Aorta (tissue), 5 donors: ENCODE results near the gene TSC22D1. TPM values are rescaled to one million over a fixed set of nuclear protein-coding genes. Genes with fewer than 3 reads are reported as not detected.

Experiments used
- ATAC-seq: fragments of 200-7000 bp; cut with Tn5 transposase; one replicate; pipeline ENCODE4 v1.9.1; 2022; ENCODE audit warnings: moderate library complexity; ENCODE audit not compliant: low FRiP score
- DNase-seq, 2 donors: peaks; one replicate each; pipeline ENCODE4 v3.0.0-alpha.2; 2020
- H3K27ac ChIP-seq, 2 donors: one replicate each; pipeline ENCODE4 v1.5.1; 2013; ENCODE audit warnings: low read length in 2 of 2, mild to moderate bottlenecking in 2 of 2, moderate library complexity in 2 of 2, control low read depth in 1 of 2, inconsistent platforms in 1 of 2, low read depth in 1 of 2
- H3K27me3 ChIP-seq, 2 donors: one replicate each; pipeline ENCODE4 v1.6.1; 2013; ENCODE audit warnings: control low read depth in 1 of 2, low read length in 1 of 2, mild to moderate bottlenecking in 1 of 2, moderate library complexity in 1 of 2; ENCODE audit not compliant: insufficient read depth in 2 of 2, control insufficient read depth in 1 of 2
- H3K36me3 ChIP-seq, 2 donors: one replicate each; pipeline ENCODE4 v1.6.1; 2013; ENCODE audit warnings: control low read depth in 1 of 2, low read length in 1 of 2, mild to moderate bottlenecking in 1 of 2; ENCODE audit not compliant: insufficient read depth in 2 of 2, control insufficient read depth in 1 of 2
- H3K4me1 ChIP-seq, 2 donors: one replicate each; pipeline ENCODE4 v1.6.1; 2013; ENCODE audit warnings: low read length in 2 of 2, control low read depth in 1 of 2, mild to moderate bottlenecking in 1 of 2, moderate library complexity in 1 of 2; ENCODE audit not compliant: insufficient read depth in 2 of 2, control insufficient read depth in 1 of 2
- H3K4me3 ChIP-seq, 2 donors: one replicate each; pipeline ENCODE4 v1.5.1; 2013; ENCODE audit warnings: low read length in 2 of 2, control low read depth in 1 of 2, mild to moderate bottlenecking in 1 of 2
- H3K9me3 ChIP-seq: one replicate; pipeline ENCODE4 v1.6.1; 2013; ENCODE audit warnings: mild to moderate bottlenecking, low read length; ENCODE audit not compliant: control insufficient read depth
- WGBS, 2 donors: extraction: QIAGEN DNeasy Blood & Tissue Kit; methylation state at CpG; one replicate each; pipeline ENCODE4 v1.1.7; 2013; 5-methylcytosine and 5-hydroxymethylcytosine counted together
- intact Hi-C, 2 donors: fragments of 100-400 bp; cut with DNase I; formaldehyde crosslinking; loops; one replicate each; pipeline versions ENCODE4 v1.14.2 to v1.15.0; 2022
- long read RNA-seq, 2 donors: library from polyadenylated mRNA; unstranded; transcript quantifications; one replicate each; pipeline ENCODE4 v2.0.0, GENCODE V29; 2020 to 2021
- polyA plus RNA-seq, 2 donors: library from polyadenylated mRNA; stranded (reverse); fragments of 200-250 nt; gene quantifications; one replicate each; pipeline ENCODE4 v1.2.3, GENCODE V29; 2013
- total RNA-seq, 2 donors: library from RNA; stranded (reverse); fragmentation: NEBNext Ultra II Directional; extraction: Animal tissue kit (Norgen Biotek cat#: 25700); gene quantifications; one replicate each; pipeline ENCODE4 v1.2.1, GENCODE V29; 2021
- donor health status: healthy with polysubstance abuse.
- donor health status: Bipolar disorder and iron deficiency.
- donor health status: DM: no; HTN: no; CAD: no.
- donor health status: DM: no; HTN: no; CAD: no.
- donor health status: DM: yes; HTN: yes; CAD: no.

Gene TSC22D1
- total RNA-seq: 100 to 1,000 TPM; 122 to 141 TPM
- polyA plus RNA-seq: 100 to 1,000 TPM in 1 of 2 donors, 10 to 100 TPM in 1; 71.6 to 239 TPM
- long read RNA-seq, donor 1, full-length matches to known transcripts: 509 of 534 reads
- long read RNA-seq, donor 1, partial matches to known transcripts: 0 of 534 reads
- long read RNA-seq, donor 1, other reads (novel, unspliced or antisense): 25 of 534 reads
- long read RNA-seq, donor 2, full-length matches to known transcripts: 116 of 145 reads
- long read RNA-seq, donor 2, partial matches to known transcripts: 6 of 145 reads
- long read RNA-seq, donor 2, other reads (novel, unspliced or antisense): 23 of 145 reads

DNA sequence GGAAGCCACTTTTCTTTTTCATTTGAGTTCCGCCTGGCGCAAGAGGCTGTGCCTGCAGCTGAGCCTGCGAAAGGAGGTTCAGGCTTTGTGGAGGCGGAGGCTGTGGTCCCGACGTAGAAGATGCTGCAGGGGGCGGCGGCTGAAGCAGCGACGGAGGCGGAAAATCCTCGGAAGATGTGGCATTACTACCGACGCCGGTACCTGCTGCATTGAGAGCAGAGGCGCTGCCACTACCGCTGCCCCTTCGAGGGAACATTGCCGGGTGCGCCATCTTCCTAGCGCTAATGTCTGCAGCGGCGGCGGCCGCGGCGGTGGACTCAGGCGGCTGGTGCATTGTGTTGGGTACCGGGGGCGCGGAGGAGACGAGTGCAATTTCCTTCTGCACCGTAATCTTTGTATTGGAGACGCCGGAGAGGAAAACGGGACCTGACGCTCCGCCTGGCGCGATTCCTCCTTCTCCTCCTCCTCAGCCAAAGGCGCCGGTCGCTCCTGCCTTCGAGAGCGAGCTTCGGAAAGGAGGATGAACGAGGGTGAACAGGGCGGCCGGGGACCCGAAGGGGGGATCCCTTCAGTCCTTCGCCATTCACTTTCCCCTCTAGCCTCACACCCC is at the start of gene TSC22D1:
TSS of gene TSC22D1 (minus strand) at position 590 of the 610 bp plus-strand sequence. CDS start at position 334, 256 bp downstream.
- DNase-seq: peak; percentile 62 to 83
- H3K4me3 ChIP-seq: peak within 1 kb of the TSS; percentile 95 to 97
- H3K9me3 ChIP-seq: no peaks in the 10 kb centered on the region
- H3K36me3 ChIP-seq: no peaks in the 10 kb centered on the region
- H3K27ac ChIP-seq: peak within 1 kb of the TSS; percentile 95 to 96
- H3K27me3 ChIP-seq: no peaks in the 10 kb centered on the region
- H3K4me1 ChIP-seq: peaks cover 3 to 6% of the 10 kb centered on the region in 2 donors
- ATAC-seq: peak; percentile 4
- 0 to 1% methylated on average over 48 to 51 of the region's 51 CpGs for WGBS, 2 donors
- intact Hi-C loops: loop anchor here (2.0 to 10.0 kb wide), 6 partner anchors 91 to 396 kb away; no protein-coding TSS in a partner anchor

DNA sequence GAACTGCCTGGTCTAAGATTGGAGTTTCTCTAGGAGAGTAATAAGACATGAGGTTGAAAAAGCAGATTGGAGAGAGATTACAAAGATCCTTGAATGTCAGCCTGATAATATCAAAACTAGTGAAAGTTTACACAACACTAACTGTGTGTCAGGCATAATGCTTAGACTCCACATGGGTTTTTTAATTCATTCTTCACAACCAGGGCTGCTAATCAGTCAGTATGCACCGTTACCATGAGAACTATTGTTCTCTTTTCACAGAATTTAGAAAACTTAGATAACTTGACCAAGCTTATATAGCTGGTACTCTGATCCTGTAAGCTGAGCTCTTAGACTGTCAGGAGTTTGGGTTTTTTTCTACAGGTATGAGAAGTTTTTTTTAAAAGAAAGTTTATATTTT is 46.6 kb upstream of the TSC22D1 start:
- WGBS, 2 donors: 55 to 73% methylated on average over 1 of the region's 1 CpG
- Histone ChIP-seq H3K27ac (no peak overlapping the region), H3K27me3 (no peaks in the 10 kb centered on the region), H3K4me1 (peaks cover 0 to 8% of the 10 kb centered on the region in 2 donors), H3K4me3 (no peak overlapping the region), H3K9me3 (no peaks in the 10 kb centered on the region), H3K36me3 (no peaks in the 10 kb centered on the region)
- ATAC-seq (no peak), DNase-seq (no peak)
- intact Hi-C loops: no loop called here

DNA sequence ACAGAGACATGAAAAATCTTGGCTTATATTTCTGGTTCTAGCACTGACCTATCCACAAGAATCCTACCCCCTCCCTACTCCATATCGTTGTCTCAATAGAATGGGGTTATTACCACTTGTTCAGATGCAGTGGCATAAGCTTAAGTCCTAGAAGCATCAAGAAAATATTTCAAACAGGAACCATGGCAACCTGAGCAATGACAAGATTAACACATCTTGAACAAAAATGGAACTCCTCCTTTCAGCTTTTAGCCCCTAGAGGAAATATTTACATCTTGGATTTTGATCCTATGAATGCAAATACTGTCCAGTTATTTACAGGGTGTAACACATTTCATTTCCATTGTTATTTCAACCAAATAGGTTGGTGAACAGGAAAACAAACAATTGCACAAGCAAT is 46.1 kb upstream of the TSC22D1 start:
- peaks cover 0 to 8% of the 10 kb centered on the region in 2 donors for H3K4me1 ChIP-seq
- no peak overlapping the region for H3K27ac ChIP-seq
- ATAC-seq (no peak), DNase-seq (no peak)
- H3K4me3 ChIP-seq: no peak overlapping the region
- intact Hi-C loops: no loop called here
- no peaks in the 10 kb centered on the region for H3K27me3 ChIP-seq
- no peaks in the 10 kb centered on the region for H3K9me3 ChIP-seq
- no peaks in the 10 kb centered on the region for H3K36me3 ChIP-seq
- 66 to 81% methylated on average over 1 of the region's 1 CpG for WGBS, 2 donors

DNA sequence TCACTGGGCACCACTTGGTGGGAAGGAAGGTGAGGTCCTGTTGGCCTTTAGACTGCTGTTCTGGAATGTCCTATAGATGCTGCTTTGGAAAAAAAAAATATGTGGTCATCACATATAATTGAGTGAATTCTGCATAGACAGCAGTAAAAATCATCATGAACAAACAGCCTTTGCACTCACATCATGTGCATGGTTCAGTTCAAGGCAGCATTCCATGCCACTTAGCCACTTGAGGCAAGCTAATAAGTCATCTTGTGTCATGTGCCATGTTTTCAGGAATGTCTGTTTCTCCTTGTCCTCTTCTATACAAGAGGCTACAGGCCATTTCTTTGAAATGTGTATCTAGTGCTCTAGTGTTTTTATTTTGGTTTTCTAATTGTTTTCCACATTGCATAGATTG is 43.9 kb upstream of the TSC22D1 start:
- peaks cover 0 to 8% of the 10 kb centered on the region in 2 donors for H3K4me1 ChIP-seq
- DNase-seq: no peak
- H3K27me3 ChIP-seq: no peaks in the 10 kb centered on the region
- no peaks in the 10 kb centered on the region for H3K9me3 ChIP-seq
- ATAC-seq: no peak
- H3K27ac ChIP-seq: no peak overlapping the region
- intact Hi-C loops: no loop called here
- no peaks in the 10 kb centered on the region for H3K36me3 ChIP-seq
- no peak overlapping the region for H3K4me3 ChIP-seq

DNA sequence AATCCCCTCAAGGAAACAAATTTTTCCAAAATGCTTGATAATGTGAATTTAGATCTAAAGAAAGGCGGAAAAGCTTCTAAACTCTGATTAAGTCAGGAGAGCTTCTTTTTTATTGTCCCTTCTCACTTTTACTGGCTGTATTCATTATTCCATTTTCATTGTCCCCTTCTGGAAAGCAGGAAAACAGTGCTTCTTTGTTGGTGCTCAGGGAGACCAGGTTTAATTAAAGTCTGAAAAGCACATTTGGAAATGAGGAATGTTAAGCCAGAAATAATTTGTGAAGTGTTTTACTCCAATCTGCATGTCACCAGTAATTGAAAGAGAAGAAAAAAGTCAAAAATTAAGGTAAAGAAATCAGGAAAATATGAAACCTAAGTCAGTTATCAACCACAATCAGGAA is 43.5 kb upstream of the TSC22D1 start:
- Histone ChIP-seq H3K9me3 (no peaks in the 10 kb centered on the region), H3K36me3 (no peaks in the 10 kb centered on the region), H3K27me3 (no peaks in the 10 kb centered on the region), H3K4me3 (no peak overlapping the region), H3K27ac (no peak overlapping the region), H3K4me1 (peaks cover 0 to 8% of the 10 kb centered on the region in 2 donors)
- WGBS, 2 donors: 96 to 100% methylated on average over 1 of the region's 1 CpG
- ATAC-seq: no peak
- intact Hi-C loops: no loop called here
- no peak for DNase-seq

DNA sequence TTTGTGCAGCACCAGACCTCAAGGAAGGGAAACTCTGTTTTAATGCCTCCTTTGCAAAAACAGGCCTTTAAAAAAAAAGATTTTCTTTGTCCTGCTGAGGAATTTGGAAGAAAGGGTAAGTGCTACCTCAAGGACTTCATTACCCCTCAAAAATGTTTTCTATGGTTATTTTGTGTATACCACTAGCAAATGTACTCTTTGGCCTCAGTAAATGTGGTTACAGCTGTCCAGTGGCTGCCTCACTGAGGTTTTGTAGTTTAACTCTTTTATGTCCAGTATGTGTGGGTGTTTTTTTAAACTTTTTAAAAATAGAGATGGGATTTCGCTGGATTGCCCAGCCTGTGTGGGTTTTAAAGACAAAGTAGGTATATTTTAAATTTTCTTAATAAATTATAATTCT is 42.2 kb upstream of the TSC22D1 start:
- intact Hi-C loops: no loop called here
- 83 to 87% methylated on average over 1 of the region's 1 CpG for WGBS, 2 donors
- peaks cover 0 to 8% of the 10 kb centered on the region in 2 donors for H3K4me1 ChIP-seq
- H3K27me3 ChIP-seq: no peaks in the 10 kb centered on the region
- no peak overlapping the region for H3K27ac ChIP-seq
- no peaks in the 10 kb centered on the region for H3K36me3 ChIP-seq
- no peak overlapping the region for H3K4me3 ChIP-seq
- ATAC-seq (no peak), DNase-seq (no peak)
- H3K9me3 ChIP-seq: no peaks in the 10 kb centered on the region

DNA sequence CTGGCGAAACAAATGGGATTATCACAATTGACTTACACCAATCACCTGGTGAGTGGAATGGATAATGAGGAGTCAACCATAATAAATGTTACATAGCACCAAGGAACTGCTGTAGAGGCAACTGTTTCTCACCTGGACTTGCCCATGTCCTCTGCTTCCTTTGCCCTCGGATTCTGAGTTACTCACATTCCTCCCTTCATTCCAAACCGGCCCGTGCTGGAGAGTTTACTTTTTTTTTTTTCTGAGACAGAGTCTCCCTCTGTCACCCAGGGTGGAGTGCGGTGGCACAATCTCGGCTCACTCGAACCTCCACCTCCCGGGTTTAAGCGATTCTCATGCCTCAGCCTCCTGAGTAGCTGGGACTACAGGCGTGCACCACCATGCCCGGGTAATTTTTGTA is 41.5 kb upstream of the TSC22D1 start:
- H3K4me3 ChIP-seq: no peak overlapping the region
- no peak for ATAC-seq
- H3K9me3 ChIP-seq: no peaks in the 10 kb centered on the region
- H3K27ac ChIP-seq: no peak overlapping the region
- 78 to 80% methylated on average over 11 of the region's 11 CpGs for WGBS, 2 donors
- H3K4me1 ChIP-seq: peaks cover 0 to 8% of the 10 kb centered on the region in 2 donors
- H3K36me3 ChIP-seq: no peaks in the 10 kb centered on the region
- H3K27me3 ChIP-seq: no peaks in the 10 kb centered on the region
- no peak for DNase-seq
- intact Hi-C loops: no loop called here

DNA sequence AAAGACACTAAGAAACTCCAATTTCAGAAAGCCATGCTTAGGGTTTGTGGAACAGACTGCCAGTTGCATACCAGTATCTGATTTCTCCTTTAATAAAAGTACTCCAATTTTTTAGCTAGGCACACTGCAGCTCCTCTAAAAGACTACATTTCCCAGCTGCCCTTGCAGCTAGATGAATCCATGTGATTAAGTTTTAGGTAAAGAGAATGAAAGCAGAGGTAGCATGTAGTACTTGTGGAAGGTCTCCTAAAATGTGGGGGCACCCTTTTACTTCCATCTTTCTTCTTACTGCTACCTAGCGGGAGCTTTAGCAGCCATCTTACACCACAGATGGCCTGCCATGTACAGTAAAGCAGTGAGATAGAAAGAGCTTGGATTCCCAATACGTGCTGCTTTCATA is 33.0 kb upstream of the TSC22D1 start:
- H3K36me3 ChIP-seq: no peaks in the 10 kb centered on the region
- no peak for ATAC-seq
- WGBS, 2 donors: 92 to 96% methylated on average over 2 of the region's 2 CpGs

DNA sequence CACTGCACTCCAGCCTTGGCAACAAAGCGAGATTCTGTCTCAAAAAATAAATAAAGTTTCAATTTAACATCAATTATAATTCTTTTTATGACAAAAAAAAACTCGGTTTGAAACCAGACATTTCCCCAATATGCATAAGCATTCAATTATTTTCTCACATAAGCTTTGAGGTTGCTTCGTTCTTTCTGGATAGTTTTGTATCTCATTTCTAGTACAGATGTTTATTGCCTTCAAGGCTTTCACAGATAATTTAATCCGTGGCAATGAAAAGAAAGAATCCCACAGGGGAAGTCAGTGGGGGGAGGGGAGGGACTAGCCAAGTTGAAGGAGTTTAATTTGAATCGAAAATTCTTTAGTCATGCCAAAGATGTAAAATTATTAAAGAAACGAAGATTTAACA is 29.6 kb upstream of the TSC22D1 start:
- whole genome bisulfite sequencing, 2 donors: 71 to 72% methylated on average over 6 of the region's 6 CpGs
- intact Hi-C loops: no loop called here
- no peak for DNase-seq
- no peaks in the 10 kb centered on the region for H3K4me1 ChIP-seq
- H3K27me3 ChIP-seq: no peaks in the 10 kb centered on the region
- no peaks in the 10 kb centered on the region for H3K36me3 ChIP-seq
- no peaks in the 10 kb centered on the region for H3K9me3 ChIP-seq
- no peak overlapping the region for H3K27ac ChIP-seq
- no peak for ATAC-seq
- no peak overlapping the region for H3K4me3 ChIP-seq

More for the DNA sequence above, 33.0 kb upstream of the TSC22D1 start:
- Histone ChIP-seq H3K27me3 (no peaks in the 10 kb centered on the region), H3K27ac (no peak overlapping the region), H3K9me3 (no peaks in the 10 kb centered on the region), H3K4me1 (no peaks in the 10 kb centered on the region), H3K4me3 (no peak overlapping the region)
- no peak for DNase-seq
- intact Hi-C loops: no loop called here
